PC-3 (cell line): ENCODE data around the gene OR9Q2. TPM values are rescaled to one million over a fixed set of nuclear protein-coding genes. Genes with fewer than 3 reads are reported as not detected.

Source experiments
- ATAC-seq: fragments of 200-7000 bp; cut with Tn5 transposase; 2 replicates; pipeline ENCODE4 v1.9.1; 2020; ENCODE audit warnings: mild to moderate bottlenecking, moderate library complexity
- BruUV-seq: library from RNA; stranded (reverse); fragments of 400-500 nt; replicated peaks from 2 replicates; lab custom pipeline; 2021; lab: Mats Ljungman, UMichigan
- CTCF ChIA-PET: fragments of 300-600 bp; sonication (Branson Sonifier 250); formaldehyde crosslinking; loops from one replicate; lab custom pipeline; 2022; ENCODE audit warnings: antibody characterized with exemption; lab: Charles Lee
- POLR2A ChIA-PET: fragments of 300-600 bp; sonication (Branson Sonifier 250); formaldehyde crosslinking; loops from one replicate; lab custom pipeline; 2022; ENCODE audit warnings: antibody characterized with exemption; ENCODE audit not compliant: unreplicated experiment; lab: Charles Lee
- DNase-seq: peaks from one replicate; pipeline ENCODE4 v3.0.0-alpha.2; 2015
- H2AFZ ChIP-seq: fragments of 300-600 bp; sonication (generic); 2 replicates; pipeline ENCODE4 v1.6.0; 2016; ENCODE audit warnings: antibody characterized with exemption, low read length
- H3F3A ChIP-seq: fragments of 300-600 bp; sonication (generic); one replicate; pipeline ENCODE4 v1.6.0; 2017; ENCODE audit warnings: antibody characterized with exemption, low read length, control low read depth, mild to moderate bottlenecking; ENCODE audit not compliant: unreplicated experiment
- H3K27ac ChIP-seq: fragments of 300-600 bp; sonication (generic); 2 replicates; pipeline ENCODE4 v1.5.1; 2016; ENCODE audit warnings: mild to moderate bottlenecking, low read length
- H3K27me3 ChIP-seq: fragments of 300-600 bp; sonication (generic); 2 replicates; pipeline ENCODE4 v1.6.1; 2016; ENCODE audit warnings: low read length, mixed read lengths
- H3K36me3 ChIP-seq: fragments of 300-600 bp; sonication (generic); 2 replicates; pipeline ENCODE4 v1.6.1; 2016; ENCODE audit warnings: low read depth, mixed run types, low read length, mixed read lengths
- H3K4me1 ChIP-seq: fragments of 300-600 bp; sonication (generic); 2 replicates; pipeline ENCODE4 v1.5.1; 2016; ENCODE audit warnings: low read length; ENCODE audit not compliant: insufficient read depth
- H3K4me2 ChIP-seq: fragments of 300-600 bp; sonication (generic); 2 replicates; pipeline ENCODE4 v1.6.0; 2016; ENCODE audit warnings: low read length
- H3K4me3 ChIP-seq: fragments of 300-600 bp; sonication (generic); 2 replicates; pipeline ENCODE4 v1.5.1; 2016; ENCODE audit warnings: mild to moderate bottlenecking, low read length, mixed read lengths
- H3K79me2 ChIP-seq: fragments of 300-600 bp; sonication (generic); 2 replicates; pipeline ENCODE4 v1.6.1; 2017; ENCODE audit warnings: low read length, mixed read lengths
- H3K9ac ChIP-seq: fragments of 300-600 bp; sonication (generic); 2 replicates; pipeline ENCODE4 v1.6.0; 2016; ENCODE audit warnings: mild to moderate bottlenecking, low read length
- H3K9me2 ChIP-seq: fragments of 300-600 bp; sonication (generic); replicated peaks from 2 replicates; pipeline ENCODE4 v1.6.1; 2016; ENCODE audit warnings: mixed run types, low read length, mixed read lengths
- H3K9me3 ChIP-seq: fragments of 300-600 bp; sonication (generic); 2 replicates; pipeline ENCODE4 v1.6.1; 2016; ENCODE audit warnings: low read length, mixed read lengths
- H4K20me1 ChIP-seq: fragments of 300-600 bp; sonication (generic); 2 replicates; pipeline ENCODE4 v1.6.1; 2016; ENCODE audit warnings: low read length, mixed read lengths
- EZH2 ChIP-seq: fragments of 300-600 bp; sonication (generic); IDR thresholded peaks from one replicate; pipeline ENCODE4 v1.6.1; 2017; ENCODE audit warnings: antibody characterized with exemption, mild to moderate bottlenecking, low read length; ENCODE audit not compliant: unreplicated experiment
- EZH2phosphoT487 ChIP-seq: fragments of 300-600 bp; sonication (generic); IDR thresholded peaks from 2 replicates; pipeline ENCODE4 v1.6.1; 2018; ENCODE audit warnings: mild to moderate bottlenecking, antibody characterized with exemption, low read length, borderline replicate concordance
- intact Hi-C: fragments of 100-400 bp; cut with micrococcal nuclease; formaldehyde crosslinking; loops from 2 replicates; pipeline ENCODE4 v1.9.0; 2023
- total RNA-seq: library from RNA; depleted of rRNA; stranded (reverse); fragments of >200 nt; gene quantifications from 2 replicates; pipeline ENCODE4 v1.2.3, GENCODE V29; 2014
- TF ChIP-seq, protein P1 (sequence below): fragments of 300-600 bp; sonication (generic); conservative IDR thresholded peaks from 2 replicates; pipeline ENCODE4 v1.5.1; 2017; ENCODE audit warnings: antibody characterized with exemption, low read depth, mild to moderate bottlenecking, low read length

Gene OR9Q2
- total RNA-seq, 1 experiment from 2014 or later, result not detected

DNA sequence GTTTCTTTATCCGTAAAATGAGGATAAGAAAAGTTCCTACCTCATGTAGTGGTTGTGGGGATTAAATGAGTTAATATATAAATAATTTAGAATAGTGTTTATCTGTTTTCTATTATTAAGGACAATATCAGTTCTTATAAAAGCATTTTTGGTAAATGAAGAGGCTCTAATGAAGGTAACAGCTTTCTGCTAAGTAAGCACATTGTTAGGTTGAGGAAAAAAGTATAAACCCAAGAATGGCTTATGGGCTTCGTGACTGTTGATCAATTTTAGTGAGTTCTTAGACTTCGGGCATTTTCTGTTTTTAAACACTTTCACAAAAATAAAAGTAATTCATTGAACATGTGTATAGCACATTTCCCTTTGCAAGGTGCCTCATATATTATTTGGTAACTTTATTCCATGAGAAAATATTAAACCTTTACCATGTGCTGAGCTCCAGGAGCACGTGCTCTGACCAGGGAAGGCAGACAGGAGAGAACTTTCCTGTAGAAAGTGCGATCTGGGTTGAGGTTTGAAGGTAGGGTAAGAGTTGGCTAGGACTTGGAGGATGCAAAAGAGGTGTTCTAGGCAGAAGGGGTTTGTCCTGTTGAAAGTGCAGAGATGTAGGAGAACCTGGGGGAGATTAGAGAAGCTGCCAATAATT is 11.3 kb upstream of the OR9Q2 start:
- intact Hi-C loops, result no loop called here
- Histone ChIP-seq H3K79me2 (no peaks in the 10 kb centered on the region), H3K27me3 (peaks cover 49% of the 10 kb centered on the region), H3K27ac (no peak overlapping the region), H3K9me3 (no peaks in the 10 kb centered on the region), H3F3A (no peaks in the 10 kb centered on the region), H4K20me1 (no peaks in the 10 kb centered on the region), H2AFZ (no peak overlapping the region), H3K9me2 (no peaks in the 10 kb centered on the region), H3K9ac (no peak overlapping the region), H3K4me1 (no peaks in the 10 kb centered on the region), H3K4me3 (no peak overlapping the region), H3K4me2 (no peak overlapping the region), H3K36me3 (no peaks in the 10 kb centered on the region)
- DNase-seq (no peak), ATAC-seq (no peak)
- ChIA-PET CTCF (no interaction called here), POLR2A (no interaction called here)
- no TSS peak for BruUV-seq
- TF ChIP-seq EZH2 (no peak), EZH2phosphoT487 (no peak)
- TF ChIP-seq, protein P1, sequence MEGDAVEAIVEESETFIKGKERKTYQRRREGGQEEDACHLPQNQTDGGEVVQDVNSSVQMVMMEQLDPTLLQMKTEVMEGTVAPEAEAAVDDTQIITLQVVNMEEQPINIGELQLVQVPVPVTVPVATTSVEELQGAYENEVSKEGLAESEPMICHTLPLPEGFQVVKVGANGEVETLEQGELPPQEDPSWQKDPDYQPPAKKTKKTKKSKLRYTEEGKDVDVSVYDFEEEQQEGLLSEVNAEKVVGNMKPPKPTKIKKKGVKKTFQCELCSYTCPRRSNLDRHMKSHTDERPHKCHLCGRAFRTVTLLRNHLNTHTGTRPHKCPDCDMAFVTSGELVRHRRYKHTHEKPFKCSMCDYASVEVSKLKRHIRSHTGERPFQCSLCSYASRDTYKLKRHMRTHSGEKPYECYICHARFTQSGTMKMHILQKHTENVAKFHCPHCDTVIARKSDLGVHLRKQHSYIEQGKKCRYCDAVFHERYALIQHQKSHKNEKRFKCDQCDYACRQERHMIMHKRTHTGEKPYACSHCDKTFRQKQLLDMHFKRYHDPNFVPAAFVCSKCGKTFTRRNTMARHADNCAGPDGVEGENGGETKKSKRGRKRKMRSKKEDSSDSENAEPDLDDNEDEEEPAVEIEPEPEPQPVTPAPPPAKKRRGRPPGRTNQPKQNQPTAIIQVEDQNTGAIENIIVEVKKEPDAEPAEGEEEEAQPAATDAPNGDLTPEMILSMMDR, result no peak

DNA sequence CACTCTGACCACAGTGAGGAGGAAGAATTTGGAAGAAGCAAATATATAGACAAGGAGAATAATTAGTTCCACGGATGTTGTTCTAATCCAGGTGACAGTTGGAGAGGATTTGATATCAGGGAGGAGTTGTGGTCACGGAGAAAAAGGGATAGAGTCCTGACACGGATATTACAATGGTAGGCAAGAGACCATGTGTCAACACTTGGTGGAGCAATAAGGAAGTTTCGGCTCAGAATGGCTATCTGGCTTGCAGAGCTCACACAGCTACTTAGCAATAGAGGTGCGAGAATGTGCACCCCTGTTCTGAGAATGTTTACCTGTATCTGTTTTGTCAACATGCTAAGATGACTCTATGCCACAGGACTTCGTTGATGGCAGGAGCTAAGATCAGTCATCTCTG is 10.4 kb upstream of the OR9Q2 start:
- Histone ChIP-seq H3K9ac (no peak overlapping the region), H3K4me2 (no peak overlapping the region)

DNA sequence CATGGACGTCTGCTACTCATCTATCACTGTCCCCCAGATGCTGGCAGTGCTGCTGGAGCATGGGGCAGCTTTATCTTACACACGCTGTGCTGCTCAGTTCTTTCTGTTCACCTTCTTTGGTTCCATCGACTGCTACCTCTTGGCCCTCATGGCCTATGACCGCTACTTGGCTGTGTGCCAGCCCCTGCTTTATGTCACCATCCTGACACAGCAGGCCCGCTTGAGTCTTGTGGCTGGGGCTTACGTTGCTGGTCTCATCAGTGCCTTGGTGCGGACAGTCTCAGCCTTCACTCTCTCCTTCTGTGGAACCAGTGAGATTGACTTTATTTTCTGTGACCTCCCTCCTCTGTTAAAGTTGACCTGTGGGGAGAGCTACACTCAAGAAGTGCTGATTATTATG is 9.2 kb upstream of the OR9Q2 start:
- no peak for ATAC-seq
- no peak overlapping the region for H2AFZ ChIP-seq
- H3K36me3 ChIP-seq, result no peaks in the 10 kb centered on the region
- CTCF ChIA-PET, result no interaction called here
- no peak overlapping the region for H3K9ac ChIP-seq
- POLR2A ChIA-PET, result no interaction called here
- H3K27me3 ChIP-seq, result peaks cover 39% of the 10 kb centered on the region
- no peak overlapping the region for H3K4me3 ChIP-seq
- no peak overlapping the region for H3K4me2 ChIP-seq
- no peak for DNase-seq
- no peaks in the 10 kb centered on the region for H3K4me1 ChIP-seq
- H3K9me3 ChIP-seq, result no peaks in the 10 kb centered on the region
- H3K9me2 ChIP-seq, result no peaks in the 10 kb centered on the region
- no peaks in the 10 kb centered on the region for H3F3A ChIP-seq
- no TSS peak for BruUV-seq
- intact Hi-C loops, result no loop called here
- TF ChIP-seq, protein P1, result no peak
- TF ChIP-seq EZH2phosphoT487, result no peak
- TF ChIP-seq EZH2, result no peak
- no peaks in the 10 kb centered on the region for H3K79me2 ChIP-seq
- H3K27ac ChIP-seq, result no peak overlapping the region
- H4K20me1 ChIP-seq, result no peaks in the 10 kb centered on the region

More for the DNA sequence above, 10.4 kb upstream of the OR9Q2 start:
- TF ChIP-seq, protein P1, result no peak
- TF ChIP-seq EZH2 (no peak), EZH2phosphoT487 (no peak)
- ChIA-PET POLR2A (no interaction called here), CTCF (no interaction called here)
- Histone ChIP-seq H3K4me1 (no peaks in the 10 kb centered on the region), H3K36me3 (no peaks in the 10 kb centered on the region), H4K20me1 (no peaks in the 10 kb centered on the region), H3K79me2 (no peaks in the 10 kb centered on the region), H3K9me3 (no peaks in the 10 kb centered on the region), H3K9me2 (no peaks in the 10 kb centered on the region), H3K27ac (no peak overlapping the region), H3K27me3 (peaks cover 49% of the 10 kb centered on the region), H2AFZ (no peak overlapping the region), H3F3A (no peaks in the 10 kb centered on the region), H3K4me3 (no peak overlapping the region)
- no TSS peak for BruUV-seq
- intact Hi-C loops, result no loop called here
- no peak for DNase-seq
- no peak for ATAC-seq
